HEK293T (cell line): ENCODE results near the gene FZR1.

ENCODE experiments used
- ARNT ChIP-seq: fragments of 450-650 bp; IDR thresholded peaks from 2 replicates; pipeline ENCODE4 v1.6.1; 2017; ENCODE audit warnings: mild to moderate bottlenecking
- BHLHE40 ChIP-seq: fragments of 450-650 bp; IDR thresholded peaks from 2 replicates; pipeline ENCODE4 v1.6.1; 2016; ENCODE audit warnings: mild to moderate bottlenecking, moderate library complexity, borderline replicate concordance
- FOXA1 ChIP-seq: fragments of 450-650 bp; IDR thresholded peaks from 2 replicates; pipeline ENCODE4 v1.6.1; 2016; ENCODE audit warnings: mild to moderate bottlenecking
- FOXK2 ChIP-seq: fragments of 450-650 bp; IDR thresholded peaks from 2 replicates; pipeline ENCODE4 v1.6.1; 2016; ENCODE audit warnings: mild to moderate bottlenecking
- FOXM1 ChIP-seq: fragments of 450-650 bp; IDR thresholded peaks from 2 replicates; pipeline ENCODE4 v1.6.1; 2017; ENCODE audit warnings: mild to moderate bottlenecking, borderline replicate concordance
- HDGF ChIP-seq: fragments of 450-650 bp; IDR thresholded peaks from 2 replicates; pipeline ENCODE4 v1.6.1; 2017; ENCODE audit warnings: antibody characterized with exemption, borderline replicate concordance
- SP1 ChIP-seq: fragments of 450-650 bp; IDR thresholded peaks from 2 replicates; pipeline ENCODE4 v1.6.1; 2017
- SUZ12 ChIP-seq: fragments of 450-650 bp; IDR thresholded peaks from 2 replicates; pipeline ENCODE4 v1.6.1; 2016; ENCODE audit warnings: mild to moderate bottlenecking
- TF ChIP-seq, protein P1 (sequence below): fragments of 450-650 bp; IDR thresholded peaks from 2 replicates; pipeline ENCODE4 v1.6.1; 2016

DNA sequence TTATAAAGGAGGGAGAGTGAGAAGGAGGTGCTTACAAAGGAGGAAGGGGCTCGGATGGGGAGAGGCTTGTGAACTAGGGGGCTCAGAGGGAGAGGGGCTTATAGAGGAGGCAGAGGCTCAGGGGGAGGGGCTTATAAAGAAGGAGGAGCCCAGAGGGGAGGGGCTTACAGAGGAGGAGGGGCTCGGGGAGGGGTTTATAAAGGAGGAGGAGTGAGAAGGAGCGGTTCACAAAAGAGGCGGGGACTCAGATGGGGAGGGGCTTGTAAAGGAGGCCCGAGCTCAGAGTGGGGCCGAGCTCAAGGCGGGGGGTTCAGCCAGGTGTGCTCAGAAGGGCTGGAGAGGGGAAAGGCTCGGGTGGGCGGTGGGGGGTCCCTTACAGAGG lies 26.3 kb upstream of the FZR1 start:
- no peak for TF ChIP-seq SUZ12
- no peak for TF ChIP-seq SP1
- TF ChIP-seq, protein P1, sequence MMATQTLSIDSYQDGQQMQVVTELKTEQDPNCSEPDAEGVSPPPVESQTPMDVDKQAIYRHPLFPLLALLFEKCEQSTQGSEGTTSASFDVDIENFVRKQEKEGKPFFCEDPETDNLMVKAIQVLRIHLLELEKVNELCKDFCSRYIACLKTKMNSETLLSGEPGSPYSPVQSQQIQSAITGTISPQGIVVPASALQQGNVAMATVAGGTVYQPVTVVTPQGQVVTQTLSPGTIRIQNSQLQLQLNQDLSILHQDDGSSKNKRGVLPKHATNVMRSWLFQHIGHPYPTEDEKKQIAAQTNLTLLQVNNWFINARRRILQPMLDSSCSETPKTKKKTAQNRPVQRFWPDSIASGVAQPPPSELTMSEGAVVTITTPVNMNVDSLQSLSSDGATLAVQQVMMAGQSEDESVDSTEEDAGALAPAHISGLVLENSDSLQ: no peak
- TF ChIP-seq FOXK2: no peak
- no peak for TF ChIP-seq ARNT
- TF ChIP-seq FOXA1: no peak
- no peak for TF ChIP-seq HDGF
- no peak for TF ChIP-seq FOXM1
- TF ChIP-seq BHLHE40: no peak
